Neural progenitor cell (in vitro differentiated cells): Measurements from ENCODE around the gene TMEM240.

Experiments
- CTCF ChIP-seq: fragments of 200-600 bp; sonication (generic); IDR thresholded peaks from 2 replicates; pipeline ENCODE4 v1.5.1; 2017; ENCODE audit warnings: antibody characterized with exemption, mild to moderate bottlenecking
- EZH2 ChIP-seq: fragments of 200-600 bp; sonication (generic); IDR thresholded peaks from 2 replicates; pipeline ENCODE4 v1.6.1; 2017; ENCODE audit warnings: antibody characterized with exemption, mild to moderate bottlenecking, moderate library complexity
- EZH2phosphoT487 ChIP-seq: fragments of 200-600 bp; sonication (generic); IDR thresholded peaks from 2 replicates; pipeline ENCODE4 v1.6.1; 2017; ENCODE audit warnings: antibody characterized with exemption

- TF ChIP-seq CTCF (no peak), EZH2phosphoT487 (no peak), EZH2 (no peak)
Observed at GRCh38 chr1:1489861-1490260, 50.6 kb downstream of the TMEM240 start.
